Measurements from ENCODE around the gene PRKN.

- TF ChIP-seq, protein P1, sequence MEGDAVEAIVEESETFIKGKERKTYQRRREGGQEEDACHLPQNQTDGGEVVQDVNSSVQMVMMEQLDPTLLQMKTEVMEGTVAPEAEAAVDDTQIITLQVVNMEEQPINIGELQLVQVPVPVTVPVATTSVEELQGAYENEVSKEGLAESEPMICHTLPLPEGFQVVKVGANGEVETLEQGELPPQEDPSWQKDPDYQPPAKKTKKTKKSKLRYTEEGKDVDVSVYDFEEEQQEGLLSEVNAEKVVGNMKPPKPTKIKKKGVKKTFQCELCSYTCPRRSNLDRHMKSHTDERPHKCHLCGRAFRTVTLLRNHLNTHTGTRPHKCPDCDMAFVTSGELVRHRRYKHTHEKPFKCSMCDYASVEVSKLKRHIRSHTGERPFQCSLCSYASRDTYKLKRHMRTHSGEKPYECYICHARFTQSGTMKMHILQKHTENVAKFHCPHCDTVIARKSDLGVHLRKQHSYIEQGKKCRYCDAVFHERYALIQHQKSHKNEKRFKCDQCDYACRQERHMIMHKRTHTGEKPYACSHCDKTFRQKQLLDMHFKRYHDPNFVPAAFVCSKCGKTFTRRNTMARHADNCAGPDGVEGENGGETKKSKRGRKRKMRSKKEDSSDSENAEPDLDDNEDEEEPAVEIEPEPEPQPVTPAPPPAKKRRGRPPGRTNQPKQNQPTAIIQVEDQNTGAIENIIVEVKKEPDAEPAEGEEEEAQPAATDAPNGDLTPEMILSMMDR (conservative IDR thresholded peaks at IDR 0.05 in 1 of 2, IDR thresholded peaks at IDR 0.05 in 1 of 2; ENCODE audit: low read depth in 1 of 2, low read length in 2 of 2) = no peak
- TF ChIP-seq EZH2 (IDR thresholded peaks at IDR 0.05; ENCODE audit: low read length, missing control alignments) = no peak
Observed at GRCh38 chr6:161850562-161850961, 877.0 kb downstream of the PRKN start.

Measured in fibroblast of lung (primary cell).